ENCODE results near the gene TMEM181.

GRCh38 chr6:158654960-158655489 lies 95.1 kb downstream of the TMEM181 start:
- TF ChIP-seq CTCF (IDR thresholded peaks at IDR 0.05) (no peak), POLR2A (IDR thresholded peaks at IDR 0.05) (no peak)

All from adrenal gland (tissue), 5 donors.